HG03521 (cell line): ENCODE results near the gene CFAP97D2.
A peak's percentile ranks its signal among the peaks of the same experiment; 100 is the strongest.
"Not testable (repeated sequence)": the region's sequence is repeated elsewhere in the genome, so short reads cannot be mapped to it uniquely, and the experiment has no call there.

Source experiments
- ATAC-seq: cut with Tn5 transposase; IDR thresholded peaks from one replicate; pipeline ENCODE4 v1.9.1; 2021; ENCODE audit warnings: mild to moderate bottlenecking, moderate library complexity; ENCODE audit not compliant: unreplicated experiment

CFAP97D2 gene

GRCh38 chr13:114230117-114230516 lies 51.1 kb downstream of the CFAP97D2 start:
- ATAC-seq, result no peak

GRCh38 chr13:114230575-114230974 lies 51.5 kb downstream of the CFAP97D2 start:
- no peak for ATAC-seq

GRCh38 chr13:114231886-114232285 lies 52.8 kb downstream of the CFAP97D2 start:
- ATAC-seq, result no peak

GRCh38 chr13:114234266-114234644 lies 55.2 kb downstream of the CFAP97D2 start:
- no peak for ATAC-seq

GRCh38 chr13:114234645-114235421 lies 55.8 kb downstream of the CFAP97D2 start, which contains the start of gene CDC16:
TSS of gene CDC16 (plus strand) at chr13:114234897. CDS start at chr13:114235085, 188 bp downstream.
- peak; percentile 84 for ATAC-seq

GRCh38 chr13:114235697-114236096 lies 56.6 kb downstream of the CFAP97D2 start:
- no peak for ATAC-seq

GRCh38 chr13:114236227-114236626 lies 57.2 kb downstream of the CFAP97D2 start:
- no peak for ATAC-seq

GRCh38 chr13:114237415-114238112 lies 58.5 kb downstream of the CFAP97D2 start:
- ATAC-seq, result no peak

- no peak for ATAC-seq
These were observed 62.9 kb downstream of the CFAP97D2 start for GRCh38 chr13:114241918-114242317.

- ATAC-seq, result no peak
These were observed 64.9 kb downstream of the CFAP97D2 start for GRCh38 chr13:114243971-114244370.

- no peak for ATAC-seq
These were observed 65.6 kb downstream of the CFAP97D2 start for GRCh38 chr13:114244637-114245036.

- no peak for ATAC-seq
These were observed 69.0 kb downstream of the CFAP97D2 start for GRCh38 chr13:114248011-114248410.

GRCh38 chr13:114249077-114249476 lies 70.0 kb downstream of the CFAP97D2 start:
- no peak for ATAC-seq

- not testable (repeated sequence) for ATAC-seq
These were observed 72.8 kb downstream of the CFAP97D2 start for GRCh38 chr13:114251639-114252440.

- no peak for ATAC-seq
These were observed 77.5 kb downstream of the CFAP97D2 start for GRCh38 chr13:114256547-114256946.

GRCh38 chr13:114257014-114257413 lies 78.0 kb downstream of the CFAP97D2 start:
- ATAC-seq, result no peak

GRCh38 chr13:114258589-114258988 lies 79.5 kb downstream of the CFAP97D2 start:
- ATAC-seq, result no peak

GRCh38 chr13:114259374-114259773 lies 80.3 kb downstream of the CFAP97D2 start:
- ATAC-seq, result no peak

- no peak for ATAC-seq
These were observed 80.9 kb downstream of the CFAP97D2 start for GRCh38 chr13:114259974-114260373.

- no peak for ATAC-seq
These were observed 81.8 kb downstream of the CFAP97D2 start for GRCh38 chr13:114260814-114261213.

- ATAC-seq, result no peak
These were observed 82.4 kb downstream of the CFAP97D2 start for GRCh38 chr13:114261328-114261965.
